ENCODE results near the gene ESRRG.

ESRRG gene

GRCh38 chr1:216627252-216627651, 96.0 kb downstream of the ESRRG start:
- no peak for DNase-seq (ENCODE audit: low read depth in 2 of 2)

DNA sequence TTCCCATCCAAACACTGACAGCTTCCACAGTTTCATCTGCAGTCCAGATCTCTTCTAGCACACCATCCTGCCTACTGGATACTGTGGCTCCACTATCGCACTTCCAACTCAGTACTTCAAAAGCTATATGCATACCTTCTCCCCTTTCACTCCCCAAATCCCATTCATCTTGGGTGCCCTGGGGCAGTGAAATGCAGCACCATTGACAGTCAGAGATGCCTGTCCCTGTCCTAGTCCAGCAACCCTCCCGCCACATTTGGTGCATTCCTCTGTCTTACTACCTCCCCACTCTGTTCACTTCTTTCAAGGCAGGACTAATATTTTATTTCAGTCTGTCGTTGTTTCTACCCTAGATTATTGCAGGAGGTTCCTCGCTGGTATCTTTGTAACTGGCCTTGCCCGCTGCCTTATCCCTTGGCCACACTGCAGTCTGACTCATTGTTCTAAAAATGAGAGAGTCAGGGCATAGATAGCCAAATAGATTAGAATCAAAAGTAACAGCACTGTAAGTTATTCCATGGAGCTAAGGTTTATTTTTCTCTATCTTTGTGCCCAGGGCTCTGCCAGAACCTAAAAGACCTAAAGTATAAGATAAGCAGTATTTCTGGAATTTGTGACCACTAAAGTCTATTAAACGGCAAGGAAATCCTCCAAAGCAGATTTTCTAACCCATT, 96.7 kb downstream of the ESRRG start:
- no peak for DNase-seq (ENCODE audit: low read depth in 2 of 2)

DNA sequence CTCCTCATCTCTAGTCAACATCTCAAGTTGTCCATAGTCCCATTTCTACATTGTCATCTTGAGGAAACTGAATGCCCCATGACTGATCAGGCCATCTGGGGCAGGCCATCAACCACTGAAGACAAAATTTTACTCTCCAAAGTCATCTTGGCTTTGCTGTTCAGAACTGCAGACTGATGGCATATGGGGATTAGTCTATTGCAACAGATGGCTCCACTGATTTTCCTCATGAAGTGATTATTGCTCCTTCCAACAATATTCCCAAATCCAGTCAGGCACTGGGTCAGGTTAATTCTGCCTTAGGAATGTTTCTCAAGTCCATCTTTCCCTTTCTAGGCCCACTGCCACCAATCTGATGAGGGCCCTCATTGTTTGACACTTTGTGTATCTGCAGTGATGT, 101.7 kb downstream of the ESRRG start:
- no peak for DNase-seq (ENCODE audit: low read depth in 2 of 2)

DNA sequence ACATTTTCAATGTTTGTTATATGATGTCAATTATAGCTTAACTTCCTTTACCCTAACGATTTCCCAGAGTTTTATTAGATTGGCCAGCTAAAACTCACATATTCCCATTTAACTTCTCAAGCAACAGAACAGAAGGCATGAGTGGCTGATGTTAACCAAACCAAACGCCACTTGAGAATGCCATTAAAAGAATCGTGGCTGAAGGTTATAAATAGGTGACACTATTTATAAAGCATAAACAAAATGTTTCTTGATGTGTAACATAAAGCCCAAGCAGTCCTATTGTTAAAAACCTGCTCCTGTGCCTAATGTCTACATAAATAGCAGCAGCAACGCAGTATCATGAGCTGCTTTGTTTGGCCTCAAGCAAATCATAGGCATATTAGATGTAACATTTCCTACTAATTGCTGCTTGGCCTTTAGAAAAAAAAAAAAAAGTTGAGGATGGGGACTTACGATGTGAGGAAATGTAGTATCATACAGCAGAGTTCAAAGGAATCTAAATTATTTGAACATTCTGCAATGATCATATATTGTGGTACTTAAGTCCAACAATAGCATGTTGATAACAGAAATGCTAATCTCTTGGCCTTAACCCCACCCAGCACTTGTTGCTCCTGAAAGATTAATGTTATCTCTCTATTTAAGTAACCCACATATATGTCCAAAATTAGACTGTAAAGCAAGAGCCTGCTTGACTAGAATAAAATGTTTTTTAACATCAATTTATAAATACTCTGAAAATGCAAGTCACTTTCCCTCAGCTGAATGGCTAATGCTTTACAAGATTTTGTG, 106.0 kb downstream of the ESRRG start:
- DNase-seq (ENCODE audit: low read depth in 2 of 2): no peak

- no peak for DNase-seq (ENCODE audit: low read depth in 2 of 2)
Observed at GRCh38 chr1:216616425-216616824, 106.8 kb downstream of the ESRRG start.

DNA sequence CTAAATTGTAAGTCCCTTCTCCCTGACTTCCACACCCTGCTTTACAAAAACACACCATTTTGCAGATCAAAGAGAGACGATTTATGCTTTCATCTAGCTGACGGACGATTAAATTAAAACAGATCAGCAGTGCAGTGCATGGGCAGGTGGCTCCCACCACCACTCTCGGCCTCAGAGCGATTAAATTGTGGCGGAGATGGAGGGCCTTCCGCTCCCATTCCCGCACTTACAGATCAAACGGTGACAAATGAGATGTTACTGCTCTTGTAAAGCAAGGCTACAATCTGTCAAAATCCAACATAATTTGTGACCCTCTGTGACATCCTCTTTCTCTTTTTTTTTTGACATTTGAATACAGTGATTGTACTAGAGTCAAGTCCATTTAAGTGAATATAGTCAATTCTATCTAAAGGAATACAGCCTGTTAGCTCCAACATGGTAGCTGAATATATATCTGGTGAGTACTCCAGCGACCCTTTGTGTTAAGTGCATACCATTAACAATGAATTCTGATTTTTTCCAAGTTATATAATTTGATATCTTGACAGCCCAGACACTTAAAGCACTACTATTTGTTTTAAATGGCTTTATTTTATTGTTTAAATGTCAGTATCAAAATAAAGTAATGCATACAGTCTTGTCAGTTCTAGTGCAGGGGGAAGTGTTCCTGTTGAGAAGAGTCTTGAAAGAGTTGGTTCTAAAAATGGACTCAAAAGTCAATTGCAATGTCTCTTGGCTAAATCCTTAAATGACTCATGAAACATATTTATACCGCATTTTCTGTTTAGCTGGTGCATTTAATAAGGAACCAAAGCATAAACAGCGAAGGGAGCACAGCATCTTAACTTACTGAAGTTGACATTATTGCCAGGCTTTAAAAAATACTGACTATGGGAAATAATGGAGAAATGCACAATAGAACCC, 109.0 kb downstream of the ESRRG start:
- DNase-seq (ENCODE audit: low read depth in 2 of 2): no peak

DNA sequence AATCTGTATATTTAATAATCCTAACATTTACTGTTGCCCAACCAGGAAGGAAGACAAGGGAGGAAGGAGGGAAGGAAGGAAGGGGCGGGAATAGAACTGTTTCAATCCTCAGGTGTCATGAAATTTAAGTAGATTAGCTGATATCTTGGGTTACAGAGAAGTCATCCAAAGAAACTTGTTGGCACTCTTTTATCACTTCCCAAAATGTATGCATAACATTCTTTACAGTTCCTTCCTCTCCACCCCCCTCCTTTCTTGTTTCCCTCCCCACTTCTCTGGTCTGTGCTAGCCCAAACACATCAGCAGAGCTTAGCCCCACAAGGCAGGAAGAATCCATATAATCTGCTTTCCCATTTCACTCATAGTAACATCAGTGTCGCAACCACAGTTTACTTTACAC, 110.9 kb downstream of the ESRRG start:
- DNase-seq (ENCODE audit: low read depth in 2 of 2): no peak

DNA sequence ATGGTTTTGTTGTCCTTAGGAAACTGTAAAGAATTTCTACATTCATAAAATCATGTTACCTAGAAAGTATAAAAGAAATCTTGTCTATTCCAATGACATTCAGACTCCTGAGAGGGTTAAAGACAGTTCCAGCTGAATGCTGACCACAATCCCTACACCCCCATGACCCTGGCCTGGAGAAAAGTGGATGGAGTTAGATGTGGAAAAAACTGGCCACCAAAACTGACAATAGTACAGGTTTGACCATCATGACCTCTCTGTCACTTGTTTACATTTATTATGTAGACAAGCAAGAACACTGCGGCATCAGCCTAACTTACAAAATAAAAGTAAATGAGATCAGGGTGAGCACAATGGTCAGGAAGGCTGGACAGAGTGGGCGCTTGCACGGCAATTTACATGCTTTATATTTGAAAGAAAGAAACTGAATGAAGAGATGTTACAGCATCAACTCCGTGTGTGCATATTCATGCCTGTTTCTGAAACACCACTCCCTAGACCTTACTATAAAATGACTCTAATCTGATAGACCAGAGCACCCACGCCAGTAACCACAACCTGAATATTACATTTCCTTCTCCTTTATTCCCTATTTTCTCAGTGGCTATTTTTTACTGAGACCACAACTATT, 116.0 kb downstream of the ESRRG start:
- no peak for DNase-seq (ENCODE audit: low read depth in 2 of 2)

GRCh38 chr1:216606047-216606637, 117.1 kb downstream of the ESRRG start:
- DNase-seq (ENCODE audit: low read depth in 2 of 2): no peak

DNA sequence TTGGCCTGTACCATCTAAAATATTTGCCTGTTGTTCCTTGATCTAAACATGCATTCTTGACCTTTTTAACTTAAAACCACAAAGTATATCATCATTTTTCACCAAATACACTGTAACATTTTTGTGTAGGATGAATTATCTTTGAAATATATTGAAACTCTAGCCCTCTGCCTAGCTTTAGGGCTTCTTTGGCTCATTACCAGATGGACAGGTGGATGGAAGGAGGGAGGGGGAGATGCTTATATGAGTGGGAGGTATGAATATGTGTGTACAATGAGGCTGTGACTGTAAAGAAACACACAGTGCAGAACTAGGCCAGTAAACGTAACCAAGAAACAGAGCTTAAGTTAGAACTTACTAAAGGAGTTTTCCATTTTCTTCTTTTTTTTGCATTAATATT, 118.5 kb downstream of the ESRRG start:
- DNase-seq (ENCODE audit: low read depth in 2 of 2): no peak

GRCh38 chr1:216600730-216601609, 122.3 kb downstream of the ESRRG start:
- DNase-seq (ENCODE audit: low read depth in 2 of 2): peak; percentile 43 to 44

- DNase-seq (ENCODE audit: low read depth in 2 of 2): no peak
Observed at GRCh38 chr1:216599851-216600250, 123.4 kb downstream of the ESRRG start.

- no peak for DNase-seq (ENCODE audit: low read depth in 2 of 2)
Observed at GRCh38 chr1:216598448-216598847, 124.8 kb downstream of the ESRRG start.

DNA sequence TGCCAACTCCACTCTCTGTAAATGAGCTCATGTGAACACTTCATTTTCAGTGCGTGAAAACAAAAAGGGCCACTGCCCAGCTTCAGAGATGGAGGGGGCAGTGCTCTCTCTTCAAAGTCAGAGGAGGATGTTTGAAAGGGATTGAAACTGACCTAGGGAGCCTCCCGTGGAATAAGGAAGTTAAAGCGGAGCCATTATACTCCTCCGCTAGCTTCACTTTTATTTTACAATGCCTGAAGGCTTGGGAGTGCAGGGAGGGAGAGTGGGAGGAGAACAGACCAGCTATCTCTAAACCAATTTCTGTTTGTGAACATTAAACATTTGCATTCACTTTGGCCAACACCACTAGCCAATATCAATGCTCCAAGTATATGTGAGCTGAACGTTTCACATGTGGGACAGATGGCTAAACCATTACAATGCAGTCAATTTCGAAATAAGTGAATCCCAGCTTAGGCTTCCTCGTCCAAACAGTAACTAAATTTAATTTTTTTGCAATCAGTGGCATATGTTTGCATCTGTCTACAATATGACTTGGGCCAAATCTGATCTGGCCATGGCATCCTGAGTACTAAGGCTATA, 126.9 kb downstream of the ESRRG start:
- no peak for DNase-seq (ENCODE audit: low read depth in 2 of 2)

GRCh38 chr1:216587715-216588114, 135.5 kb downstream of the ESRRG start:
- DNase-seq (ENCODE audit: low read depth in 2 of 2): no peak

- no peak for DNase-seq (ENCODE audit: low read depth in 2 of 2)
Observed at GRCh38 chr1:216582151-216582550, 141.1 kb downstream of the ESRRG start.

GRCh38 chr1:216580538-216581057, 142.6 kb downstream of the ESRRG start:
- DNase-seq (ENCODE audit: low read depth in 2 of 2): no peak

GRCh38 chr1:216576234-216576937, 146.8 kb downstream of the ESRRG start:
- no peak for DNase-seq (ENCODE audit: low read depth in 2 of 2)

GRCh38 chr1:216566641-216567205, 156.5 kb downstream of the ESRRG start:
- peak; percentile 2 to 5 for DNase-seq (ENCODE audit: low read depth in 2 of 2)
